HG02588 (cell line): ENCODE measurements around the gene DNAJC13.

Experiments used
- ATAC-seq: cut with Tn5 transposase; IDR thresholded peaks from one replicate; pipeline ENCODE4 v1.9.1; 2021; ENCODE audit warnings: mild to moderate bottlenecking, moderate library complexity; ENCODE audit not compliant: unreplicated experiment

DNAJC13 gene

GRCh38 chr3:132461544-132461943, 44.2 kb downstream of the DNAJC13 start:
- no peak for ATAC-seq

GRCh38 chr3:132464066-132464465, 46.8 kb downstream of the DNAJC13 start:
- ATAC-seq: no peak

DNA sequence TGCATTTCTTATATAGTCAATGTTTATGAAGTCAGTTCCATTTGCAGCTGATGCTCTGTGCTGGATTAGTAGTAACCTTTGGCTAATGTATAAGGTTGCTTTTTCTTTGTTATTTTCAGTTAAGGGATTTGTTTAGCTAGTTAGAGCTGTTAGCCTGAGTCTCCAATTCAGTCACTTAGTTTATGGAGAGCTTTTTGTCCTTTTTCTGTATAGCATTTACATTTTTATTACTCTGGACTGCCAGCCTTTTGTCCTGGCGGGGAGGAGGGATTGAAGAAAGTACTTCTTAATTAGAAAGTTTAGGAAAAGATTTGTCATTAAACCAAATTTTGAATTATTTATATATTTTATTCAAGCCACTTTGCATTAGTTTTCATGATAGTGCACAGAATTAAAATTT, 52.0 kb downstream of the DNAJC13 start:
- ATAC-seq: no peak

GRCh38 chr3:132486099-132486498, 68.8 kb downstream of the DNAJC13 start:
- no peak for ATAC-seq

- no peak for ATAC-seq
Observed at GRCh38 chr3:132488151-132488550, 70.8 kb downstream of the DNAJC13 start.

DNA sequence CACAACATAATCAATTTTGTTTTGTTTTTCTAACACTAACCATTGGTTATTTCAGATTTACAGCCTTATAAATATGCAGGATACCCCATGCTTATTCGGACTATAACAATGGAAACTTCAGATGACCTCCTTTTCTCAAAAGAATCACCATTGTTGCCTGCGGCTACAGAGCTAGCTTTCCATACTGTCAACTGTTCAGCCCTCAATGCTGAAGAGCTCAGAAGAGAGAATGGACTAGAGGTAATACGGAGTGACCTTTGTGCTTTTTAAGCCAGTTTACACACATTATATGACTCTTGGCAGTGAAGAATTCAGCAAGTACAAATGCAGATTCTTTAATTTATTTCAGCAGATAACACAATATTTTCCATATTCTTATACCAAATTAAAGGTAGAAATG, 81.8 kb downstream of the DNAJC13 start:
- no peak for ATAC-seq

GRCh38 chr3:132503559-132503958, 86.3 kb downstream of the DNAJC13 start:
- no peak for ATAC-seq

GRCh38 chr3:132504375-132504933, 87.2 kb downstream of the DNAJC13 start:
- ATAC-seq: no peak

GRCh38 chr3:132507657-132508056, 90.4 kb downstream of the DNAJC13 start:
- ATAC-seq: no peak

GRCh38 chr3:132509096-132509495, 91.8 kb downstream of the DNAJC13 start:
- ATAC-seq: no peak

DNA sequence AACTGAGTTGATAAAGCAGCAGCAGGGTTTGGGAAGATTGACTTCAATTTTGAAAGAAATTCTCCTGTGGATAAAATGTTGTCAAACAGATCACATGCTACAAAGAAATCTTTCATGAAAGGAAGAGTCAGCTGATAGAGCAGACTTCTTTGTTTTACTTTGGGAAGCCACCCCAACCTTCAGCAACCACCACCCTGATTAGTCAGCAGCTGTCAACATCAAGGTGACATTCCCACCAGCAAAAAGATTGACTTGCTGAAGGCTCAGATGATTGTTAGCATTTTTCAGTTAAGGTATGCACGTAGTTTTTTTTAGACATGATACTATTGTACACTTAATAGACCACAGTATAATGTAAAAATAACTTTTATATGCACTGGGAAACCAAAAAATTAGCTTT, 92.2 kb downstream of the DNAJC13 start:
- ATAC-seq: no peak

DNA sequence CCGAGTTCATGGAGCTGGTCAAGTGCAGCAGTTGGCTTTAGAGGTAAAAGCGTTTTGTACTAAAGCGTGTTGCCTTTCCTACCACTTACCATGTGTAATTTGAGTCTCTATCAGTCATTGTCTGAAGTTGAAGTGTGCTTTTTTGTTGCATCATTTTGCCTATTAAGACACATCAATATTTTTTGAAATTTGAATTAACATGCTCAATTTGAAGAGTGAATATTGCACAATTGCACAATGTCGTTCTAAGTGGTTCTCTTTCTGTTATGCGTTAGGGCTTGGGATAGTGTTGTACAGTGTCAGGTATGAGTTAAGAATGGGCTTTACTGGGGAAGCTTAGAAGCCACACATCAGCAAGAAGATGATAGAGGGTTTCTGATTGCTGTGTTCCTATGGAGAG, 95.8 kb downstream of the DNAJC13 start:
- ATAC-seq: no peak

GRCh38 chr3:132517311-132517710, 100.0 kb downstream of the DNAJC13 start:
- ATAC-seq: no peak

GRCh38 chr3:132519914-132520313, 102.6 kb downstream of the DNAJC13 start:
- no peak for ATAC-seq

DNA sequence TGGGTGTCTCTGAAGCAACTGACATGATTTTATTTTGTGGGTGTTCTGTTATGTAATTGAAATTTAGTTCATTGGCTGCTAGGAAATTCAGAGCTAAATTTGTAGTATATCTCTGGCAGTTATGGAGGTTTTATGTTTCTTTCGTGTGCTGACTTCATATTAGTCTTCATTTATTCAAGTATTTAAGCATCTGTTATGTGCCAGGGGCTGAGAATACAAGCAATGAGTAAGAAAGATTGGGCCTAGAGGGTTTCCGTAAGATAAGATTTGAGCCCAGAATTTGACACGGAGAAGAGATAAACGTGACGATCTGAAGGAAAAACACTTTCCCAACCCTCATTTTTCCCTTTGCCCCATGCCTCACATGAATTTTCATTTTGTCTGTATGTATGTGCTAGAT, 104.6 kb downstream of the DNAJC13 start:
- ATAC-seq: no peak

- peak; percentile 71 for ATAC-seq
Observed at GRCh38 chr3:132522353-132522752, 105.1 kb downstream of the DNAJC13 start.

- ATAC-seq: no peak
Observed at GRCh38 chr3:132530624-132531023, 113.3 kb downstream of the DNAJC13 start.

DNA sequence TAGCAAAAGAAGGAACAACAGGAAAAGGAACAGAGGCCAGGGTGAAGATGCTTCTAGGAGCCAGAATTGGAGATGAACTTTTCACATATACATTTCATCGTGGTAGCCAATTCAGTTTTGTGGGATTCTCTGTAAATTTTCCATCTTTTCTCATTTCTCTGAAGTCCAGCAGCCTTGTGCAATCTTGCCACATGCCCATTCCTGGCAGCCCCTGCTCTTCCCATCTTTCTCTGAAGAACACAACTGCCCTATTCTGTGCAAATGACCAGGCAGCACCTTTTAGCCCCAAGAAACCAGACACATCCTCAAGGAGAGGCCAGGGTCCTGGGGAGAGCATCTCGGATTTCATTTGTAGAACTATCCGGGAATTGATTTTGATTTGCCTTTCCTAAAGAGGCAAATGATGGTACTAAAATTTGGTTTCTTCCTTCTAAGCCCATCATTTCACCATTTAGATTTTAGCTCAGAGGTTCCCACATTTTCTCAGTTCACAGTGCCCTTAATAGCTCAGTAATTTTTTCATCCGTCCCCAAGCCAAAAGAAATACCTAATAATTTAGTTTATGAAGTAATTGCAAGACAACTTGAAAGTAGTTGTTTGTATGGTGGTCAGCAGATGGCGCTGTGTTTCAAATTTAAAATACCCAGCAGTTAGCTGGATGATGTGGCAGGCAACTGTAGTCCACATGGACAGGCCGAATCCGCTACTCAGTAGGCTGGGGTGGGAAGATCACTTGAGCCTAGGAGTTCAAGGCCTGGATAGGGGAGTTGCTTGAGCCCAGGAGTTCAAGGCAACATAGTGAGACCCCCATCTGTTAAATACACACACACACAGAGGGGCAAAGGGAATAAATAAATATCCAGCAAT, 118.5 kb downstream of the DNAJC13 start:
- ATAC-seq: peak; percentile 53

GRCh38 chr3:132536442-132537153, 119.3 kb downstream of the DNAJC13 start:
- no peak for ATAC-seq

GRCh38 chr3:132537297-132537696, 120.0 kb downstream of the DNAJC13 start:
- ATAC-seq: no peak

- no peak for ATAC-seq
Observed at GRCh38 chr3:132538072-132538471, 120.8 kb downstream of the DNAJC13 start.

DNA sequence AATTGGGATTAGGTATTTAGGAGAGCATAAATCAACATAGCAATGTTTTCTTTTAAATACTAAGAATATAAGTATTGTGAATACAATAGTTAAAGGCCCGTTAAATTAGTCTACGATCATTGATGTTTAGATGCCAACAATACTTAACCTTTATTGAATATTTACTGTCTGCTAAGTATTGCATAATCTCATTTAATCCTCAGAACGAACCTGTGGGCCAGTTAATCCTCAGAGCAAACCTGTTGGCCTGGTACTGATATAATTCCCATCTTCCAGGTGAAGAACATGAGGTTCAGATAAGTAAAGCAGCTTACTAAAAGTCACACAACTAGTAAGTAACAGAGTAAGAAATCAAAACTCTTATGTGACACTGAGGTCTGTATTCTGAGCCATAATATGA, 122.4 kb downstream of the DNAJC13 start:
- no peak for ATAC-seq
